Measurements from ENCODE around the gene PRIM2.
"Not testable (repeated sequence)": the region's sequence is repeated elsewhere in the genome, so short reads cannot be mapped to it uniquely, and the experiment has no call there.

DNA sequence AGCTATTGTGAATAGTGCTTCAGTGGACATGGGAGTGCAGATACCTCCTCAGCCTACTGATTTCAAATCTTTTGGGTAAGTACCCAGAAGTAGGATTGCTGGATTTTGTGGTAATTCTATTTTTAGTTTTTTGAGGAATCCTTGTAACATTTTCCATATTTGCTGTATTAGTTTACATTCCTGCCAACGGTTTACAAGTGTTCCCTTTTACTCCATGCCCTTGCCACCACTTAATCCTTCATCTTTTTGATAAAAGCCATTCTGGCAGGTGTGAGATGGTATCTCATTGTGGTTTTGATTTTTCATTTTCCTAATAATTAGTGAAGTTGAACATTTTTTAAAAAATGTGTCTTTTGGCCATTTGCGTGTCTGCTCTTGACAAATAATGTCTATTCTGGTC, 125.8 kb downstream of the PRIM2 start:
- TF ChIP-seq POLR2A (IDR thresholded peaks at IDR 0.05; ENCODE audit: low read depth, low read length); POLR2AphosphoS5 (IDR thresholded peaks at IDR 0.05; ENCODE audit: low read depth, low read length); PAX5 (IDR thresholded peaks at IDR 0.05; ENCODE audit: insufficient read depth, low read length, severe bottlenecking); TAF1 (IDR thresholded peaks at IDR 0.05; ENCODE audit: low read depth, low read length): not testable (repeated sequence)
